Tibial artery (tissue), 4 donors: ENCODE measurements around the gene PBLD.
"Not testable (repeated sequence)": the region's sequence is repeated elsewhere in the genome, so short reads cannot be mapped to it uniquely, and the experiment has no call there.

Experiments used
- DNase-seq, 2 donors: peaks; one replicate each; pipeline ENCODE4 v3.0.0-alpha.2; 2019
- H3K27ac ChIP-seq, 2 donors: fragments of 200-600 bp; sonication (generic) in 1 of 2; 1 replicate in 1 of 2; 2 replicates in 1 of 2; pipeline ENCODE4 v1.5.1; 2018 to 2019; ENCODE audit warnings: mild to moderate bottlenecking in 1 of 2
- H3K27me3 ChIP-seq, 2 donors: fragments of 200-600 bp; sonication (generic) in 1 of 2; one replicate each; pipeline versions ENCODE4 v1.5.1 to v1.6.0; 2016 to 2019
- H3K36me3 ChIP-seq, 3 donors: fragments of 200-600 bp; sonication (generic) in 2 of 3; one replicate each; pipeline ENCODE4 v1.5.1; 2016 to 2019; ENCODE audit warnings: mild to moderate bottlenecking in 2 of 3
- H3K4me1 ChIP-seq, 4 donors: fragments of 200-600 bp; sonication (generic) in 2 of 4; 1 replicate in 3 of 4; 2 replicates in 1 of 4; pipeline ENCODE4 v1.5.1; 2016 to 2019
- H3K4me3 ChIP-seq, 2 donors: fragments of 200-600 bp; sonication (generic) in 1 of 2; 1 replicate in 1 of 2; 2 replicates in 1 of 2; pipeline ENCODE4 v1.5.1; 2018 to 2019; ENCODE audit warnings: mild to moderate bottlenecking in 2 of 2
- H3K9me3 ChIP-seq, 3 donors: fragments of 200-600 bp; sonication (generic) in 1 of 3; one replicate each; pipeline ENCODE4 v1.5.1; 2016 to 2019
- CTCF ChIP-seq, 2 experiments: fragments of 200-600 bp in 1 of 2; fragments of 450-650 bp in 1 of 2; IDR thresholded peaks; one replicate each; pipeline ENCODE4 v1.5.1; 2017 to 2019; ENCODE audit warnings: antibody characterized with exemption in 2 of 2, mild to moderate bottlenecking in 1 of 2, moderate library complexity in 1 of 2
- intact Hi-C: fragments of 100-400 bp; cut with DNase I; formaldehyde crosslinking; loops from one replicate; pipeline ENCODE4 v1.15.0; 2023; ENCODE audit warnings: low total_unique reads

The PBLD gene

DNA sequence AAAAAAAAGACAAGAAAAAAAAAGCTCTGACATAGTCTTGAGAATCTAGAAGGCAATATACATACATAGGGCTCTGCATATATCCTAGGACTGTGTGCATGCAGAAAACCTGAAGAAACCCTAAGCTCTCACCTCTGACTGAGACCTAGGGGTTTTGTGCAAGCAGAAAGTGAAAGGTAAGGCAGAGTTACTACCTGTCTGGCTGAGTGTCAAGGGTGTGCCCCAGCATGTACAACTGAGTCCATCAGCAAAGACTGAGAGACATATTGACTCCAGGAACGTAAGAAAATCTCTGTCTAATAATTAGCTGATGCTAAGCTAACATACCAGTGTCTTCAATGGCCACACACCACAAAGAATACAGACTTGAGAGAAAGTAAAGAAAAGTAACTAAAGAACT, 17.1 kb downstream of the PBLD start:
- Histone ChIP-seq H3K27me3 (no peaks in the 10 kb centered on the region), H3K36me3 (peaks cover 0 to 6% (median 0%) of the 10 kb centered on the region in 3 donors), H3K4me1 (no peaks in the 10 kb centered on the region), H3K9me3 (peaks cover 0 to 10% (median 0%) of the 10 kb centered on the region in 3 donors), H3K4me3 (no peak overlapping the region), H3K27ac (no peak overlapping the region)
- intact Hi-C loops, result no loop called here
- no peak for DNase-seq
- TF ChIP-seq CTCF (IDR thresholded peaks at IDR 0.05), result no peak

DNA sequence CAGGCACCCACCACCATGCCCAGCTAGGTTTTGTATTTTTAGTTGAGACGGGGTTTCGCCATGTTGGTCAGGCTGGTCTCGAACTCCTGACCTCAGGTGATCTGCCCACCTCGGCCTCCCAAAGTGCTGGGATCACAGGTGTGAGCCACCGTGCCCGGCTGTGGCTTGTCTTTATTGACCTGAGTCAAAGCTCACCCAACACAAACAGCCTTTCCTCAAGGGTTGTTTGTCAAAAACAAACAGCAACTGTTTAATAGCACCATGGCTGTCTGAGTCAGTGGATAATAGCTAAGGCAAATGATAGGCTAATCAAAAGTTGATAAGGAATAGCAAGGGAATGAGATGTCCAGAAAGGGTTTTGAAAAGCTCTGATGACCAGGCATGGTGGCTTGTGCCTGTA, 17.8 kb downstream of the PBLD start:
- intact Hi-C loops, H3K36me3 ChIP-seq, H3K27ac ChIP-seq, DNase-seq, H3K9me3 ChIP-seq, H3K4me1 ChIP-seq, H3K4me3 ChIP-seq, H3K27me3 ChIP-seq: not testable (repeated sequence)

GRCh38 chr10:68310531-68310930, 22.2 kb downstream of the PBLD start:
- DNase-seq, result no peak
- Histone ChIP-seq H3K36me3 (no peaks in the 10 kb centered on the region), H3K9me3 (no peaks in the 10 kb centered on the region), H3K4me1 (no peaks in the 10 kb centered on the region), H3K27me3 (no peaks in the 10 kb centered on the region), H3K4me3 (no peak overlapping the region), H3K27ac (no peak overlapping the region)
- TF ChIP-seq CTCF (IDR thresholded peaks at IDR 0.05), result no peak
- intact Hi-C loops, result no loop called here

GRCh38 chr10:68305854-68306253, 26.9 kb downstream of the PBLD start:
- H3K9me3 ChIP-seq, result no peaks in the 10 kb centered on the region
- TF ChIP-seq CTCF (IDR thresholded peaks at IDR 0.05), result no peak
- no peaks in the 10 kb centered on the region for H3K4me1 ChIP-seq
- no peaks in the 10 kb centered on the region for H3K36me3 ChIP-seq
- intact Hi-C loops, result loop anchor here (10.0 kb wide), 1 partner anchor 91 kb away; no protein-coding TSS in a partner anchor
- H3K27me3 ChIP-seq, result no peaks in the 10 kb centered on the region
- DNase-seq, result no peak
- H3K4me3 ChIP-seq, result no peak overlapping the region
- no peak overlapping the region for H3K27ac ChIP-seq

GRCh38 chr10:68303849-68304412, 28.8 kb downstream of the PBLD start:
- Histone ChIP-seq H3K4me3 (no peak overlapping the region), H3K4me1 (no peaks in the 10 kb centered on the region), H3K27me3 (no peaks in the 10 kb centered on the region), H3K9me3 (no peaks in the 10 kb centered on the region), H3K36me3 (no peaks in the 10 kb centered on the region), H3K27ac (no peak overlapping the region)
- TF ChIP-seq CTCF (IDR thresholded peaks at IDR 0.05), result no peak
- no peak for DNase-seq
- intact Hi-C loops, result loop anchor here (10.0 kb wide), 1 partner anchor 89 kb away; no protein-coding TSS in a partner anchor

DNA sequence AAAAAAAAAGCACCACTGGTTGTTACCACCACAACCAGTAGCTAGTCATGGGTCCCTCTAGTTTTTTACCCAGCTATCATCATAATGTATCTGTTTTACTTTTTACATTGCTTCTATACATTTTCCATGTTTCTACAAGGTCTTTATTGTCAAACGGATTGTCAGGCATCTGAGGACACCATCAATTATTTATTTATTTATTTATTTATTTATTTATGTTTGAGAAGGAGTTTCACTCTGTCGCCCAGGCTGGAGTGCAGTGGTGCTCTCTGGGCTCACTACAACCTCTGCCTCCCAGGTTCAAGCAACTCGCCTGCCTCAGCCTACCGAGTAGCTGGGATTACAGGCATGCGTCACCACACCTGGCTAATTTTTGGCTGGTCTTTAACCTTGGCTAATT, 29.9 kb downstream of the PBLD start:
- intact Hi-C loops, result loop anchor here (10.0 kb wide), 1 partner anchor 88 kb away; no protein-coding TSS in a partner anchor
- H3K4me1 ChIP-seq, result no peaks in the 10 kb centered on the region
- H3K4me3 ChIP-seq, result no peak overlapping the region
- no peak for DNase-seq
- no peaks in the 10 kb centered on the region for H3K9me3 ChIP-seq
- no peak for TF ChIP-seq CTCF (IDR thresholded peaks at IDR 0.05)
- H3K36me3 ChIP-seq, result no peaks in the 10 kb centered on the region
- no peak overlapping the region for H3K27ac ChIP-seq
- no peaks in the 10 kb centered on the region for H3K27me3 ChIP-seq
